Endometrial microvascular endothelial cells (primary cell): ENCODE measurements around the gene PLCH2. TPM values are rescaled to one million over a fixed set of nuclear protein-coding genes. Genes with fewer than 3 reads are reported as not detected.
"Not testable (repeated sequence)": the region's sequence is repeated elsewhere in the genome, so short reads cannot be mapped to it uniquely, and the experiment has no call there.

Source experiments
- in situ Hi-C: cut with HindIII; loops from 2 replicates; pipeline ENCODE4 v1.10.0; 2017; ENCODE audit warnings: low sequenced_read_pairs, low pct_unique_long_range_greater_than_20kb; ENCODE audit errors: inconsistent ontology term
- total RNA-seq: library from RNA; depleted of rRNA; stranded (reverse); fragments of >200 nt; gene quantifications from one replicate; pipeline ENCODE4 v1.2.3, GENCODE V29; 2015; ENCODE audit errors: inconsistent ontology term

The PLCH2 gene
- total RNA-seq, 1 donor from 2014 or later, result not detected

DNA sequence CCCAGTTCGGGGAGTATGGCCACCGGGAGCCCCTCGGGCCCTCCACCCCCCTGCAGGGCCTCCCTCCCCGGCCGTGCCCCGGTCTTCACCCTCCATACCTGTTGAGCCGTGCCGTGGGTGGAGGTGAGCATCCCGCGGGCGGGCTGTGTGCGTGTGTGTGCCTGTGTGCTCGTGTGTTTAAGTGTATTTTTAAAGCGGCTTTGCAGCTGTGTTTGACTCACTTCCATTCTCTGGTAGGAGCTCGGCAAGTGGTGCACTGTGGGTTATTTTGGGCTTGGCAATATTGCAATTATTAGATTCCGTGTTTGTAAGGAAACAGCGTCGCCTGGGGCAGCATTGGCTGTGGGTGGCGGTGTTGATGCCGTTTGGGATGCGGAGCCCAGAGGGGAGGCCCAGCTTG lies 20.3 kb upstream of the PLCH2 start:
- in situ Hi-C loops, result no loop called here

DNA sequence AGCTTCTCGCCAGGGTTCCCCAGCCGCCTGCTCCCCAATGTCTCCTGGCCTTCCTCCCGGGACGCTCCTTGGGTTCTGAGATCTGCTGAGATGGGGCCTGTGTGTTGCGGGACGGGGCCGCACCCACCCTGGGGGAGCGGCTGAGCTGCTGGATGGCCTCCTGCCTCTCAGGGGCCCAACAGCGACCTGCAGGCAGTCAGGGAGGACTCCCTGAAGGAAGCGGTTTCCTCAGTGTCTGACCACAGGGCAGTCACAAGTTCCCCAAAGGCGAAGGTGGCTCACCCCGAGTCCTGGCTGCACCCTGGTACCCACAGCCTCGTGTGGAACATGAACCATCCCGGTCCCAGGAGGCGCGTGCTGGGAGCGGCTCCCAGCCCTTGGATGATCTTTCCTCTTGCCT lies 18.6 kb upstream of the PLCH2 start:
- in situ Hi-C loops, result no loop called here

GRCh38 chr1:2458687-2459086 lies 17.4 kb upstream of the PLCH2 start:
- in situ Hi-C loops, result no loop called here

DNA sequence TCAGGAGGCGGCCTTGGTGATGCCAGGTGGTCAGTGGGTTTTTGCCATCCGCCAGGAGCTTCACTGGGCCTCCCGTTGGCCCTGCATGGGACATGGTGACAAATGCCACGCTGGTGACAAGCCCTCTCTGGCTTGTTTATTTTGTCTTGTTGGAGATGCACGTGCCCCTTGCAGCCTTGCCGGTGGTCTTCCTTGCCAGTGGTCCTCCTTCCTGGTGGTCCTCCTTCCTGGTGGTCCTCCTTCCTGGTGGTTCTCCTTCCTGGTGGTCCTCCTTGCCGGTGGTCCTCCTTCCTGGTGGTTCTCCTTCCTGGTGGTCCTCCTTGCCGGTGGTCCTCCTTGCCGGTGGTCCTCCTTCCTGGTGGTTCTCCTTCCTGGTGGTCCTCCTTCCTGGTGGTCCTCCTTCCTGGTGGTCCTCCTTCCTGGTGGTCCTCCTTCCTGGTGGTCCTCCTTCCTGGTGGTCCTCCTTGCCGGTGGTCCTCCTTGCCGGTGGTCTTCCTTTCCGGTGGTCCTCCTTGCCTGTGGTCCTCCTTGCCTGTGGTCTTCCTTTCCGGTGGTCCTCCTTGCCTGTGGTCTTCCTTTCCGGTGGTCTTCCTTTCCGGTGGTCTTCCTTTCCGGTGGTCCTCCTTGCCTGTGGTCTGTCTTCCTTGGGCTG lies 16.9 kb upstream of the PLCH2 start:
- in situ Hi-C loops, result not testable (repeated sequence)

- in situ Hi-C loops, result no loop called here
Measured at GRCh38 chr1:2459757-2460156, 16.3 kb upstream of the PLCH2 start.

DNA sequence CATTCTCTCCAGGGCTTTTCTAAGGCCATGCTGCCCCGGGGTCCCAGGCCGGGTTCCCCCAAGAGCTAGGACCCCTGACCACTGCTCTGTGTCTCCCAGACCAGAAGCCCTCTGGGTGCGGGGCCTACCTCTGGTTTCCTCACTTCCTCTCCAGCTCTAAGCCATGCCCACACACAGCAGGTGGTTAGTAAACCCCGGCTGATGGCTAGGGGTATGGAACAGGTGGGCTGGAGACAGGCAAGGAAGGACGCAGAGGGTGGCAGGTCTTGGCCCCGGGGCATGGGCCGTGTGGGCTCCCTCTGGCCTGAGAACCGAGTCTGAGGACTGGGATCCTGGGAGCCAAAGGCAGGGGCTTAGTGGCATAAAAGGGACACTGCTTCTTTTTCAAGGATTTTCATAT lies 15.9 kb upstream of the PLCH2 start:
- in situ Hi-C loops, result no loop called here

DNA sequence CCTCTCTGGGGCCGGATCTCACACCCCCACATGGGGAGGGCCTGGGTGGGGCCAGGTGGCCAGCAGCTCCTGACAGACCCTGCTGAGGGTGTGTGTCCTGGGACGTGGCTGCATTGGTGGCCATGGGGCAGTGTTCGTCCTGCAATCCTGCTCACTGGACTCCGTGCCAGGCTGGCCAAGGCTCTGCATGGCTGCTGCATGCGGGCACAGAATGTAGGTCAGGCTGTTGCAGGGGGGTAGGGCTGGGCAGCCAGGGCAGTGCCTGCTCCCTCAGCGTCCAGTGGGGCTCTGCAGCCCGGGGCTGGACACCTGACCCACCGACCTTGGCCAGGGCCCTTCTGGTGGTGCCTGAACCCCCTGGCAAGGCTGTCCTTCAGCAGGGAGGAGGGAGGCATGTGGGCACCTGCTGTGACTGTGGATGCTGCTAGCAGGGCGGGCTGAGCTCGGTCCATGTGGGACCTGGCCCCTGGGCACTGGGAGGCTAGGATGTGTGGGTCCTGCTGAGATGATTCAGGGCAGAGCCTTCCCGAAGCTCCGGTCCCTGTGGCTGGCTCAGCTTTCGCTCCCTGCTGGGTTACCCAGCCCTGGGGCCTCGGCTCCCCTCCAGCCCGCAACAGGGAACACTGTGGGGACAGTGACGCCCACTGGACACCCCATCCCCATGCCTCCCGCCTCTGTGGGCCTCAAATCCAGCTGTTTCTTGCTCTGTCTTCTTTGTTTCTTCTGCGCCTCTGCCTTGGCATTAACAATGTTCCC lies 14.9 kb upstream of the PLCH2 start:
- in situ Hi-C loops, result no loop called here

GRCh38 chr1:2462819-2463218 lies 13.3 kb upstream of the PLCH2 start:
- in situ Hi-C loops, result no loop called here

DNA sequence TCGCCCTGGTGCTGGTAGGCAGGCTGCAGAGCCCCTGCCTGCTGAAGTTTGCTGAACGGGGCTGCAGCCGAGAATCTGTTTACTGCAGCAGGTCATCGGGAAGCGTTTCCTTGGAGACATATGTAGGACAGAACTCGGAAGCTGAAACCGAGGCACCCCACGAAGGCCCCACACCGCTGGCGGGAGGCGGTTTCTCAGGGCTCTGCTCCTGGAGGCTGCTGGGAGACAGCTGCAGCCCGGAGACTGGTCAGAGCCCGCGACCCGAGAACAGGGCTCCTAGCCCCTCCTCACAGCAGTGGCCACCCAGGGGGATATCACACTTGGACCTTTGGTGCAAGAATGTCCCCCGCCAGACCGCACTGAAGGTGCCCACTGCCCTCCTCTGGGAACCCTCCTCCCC lies 12.7 kb upstream of the PLCH2 start:
- in situ Hi-C loops, result no loop called here

DNA sequence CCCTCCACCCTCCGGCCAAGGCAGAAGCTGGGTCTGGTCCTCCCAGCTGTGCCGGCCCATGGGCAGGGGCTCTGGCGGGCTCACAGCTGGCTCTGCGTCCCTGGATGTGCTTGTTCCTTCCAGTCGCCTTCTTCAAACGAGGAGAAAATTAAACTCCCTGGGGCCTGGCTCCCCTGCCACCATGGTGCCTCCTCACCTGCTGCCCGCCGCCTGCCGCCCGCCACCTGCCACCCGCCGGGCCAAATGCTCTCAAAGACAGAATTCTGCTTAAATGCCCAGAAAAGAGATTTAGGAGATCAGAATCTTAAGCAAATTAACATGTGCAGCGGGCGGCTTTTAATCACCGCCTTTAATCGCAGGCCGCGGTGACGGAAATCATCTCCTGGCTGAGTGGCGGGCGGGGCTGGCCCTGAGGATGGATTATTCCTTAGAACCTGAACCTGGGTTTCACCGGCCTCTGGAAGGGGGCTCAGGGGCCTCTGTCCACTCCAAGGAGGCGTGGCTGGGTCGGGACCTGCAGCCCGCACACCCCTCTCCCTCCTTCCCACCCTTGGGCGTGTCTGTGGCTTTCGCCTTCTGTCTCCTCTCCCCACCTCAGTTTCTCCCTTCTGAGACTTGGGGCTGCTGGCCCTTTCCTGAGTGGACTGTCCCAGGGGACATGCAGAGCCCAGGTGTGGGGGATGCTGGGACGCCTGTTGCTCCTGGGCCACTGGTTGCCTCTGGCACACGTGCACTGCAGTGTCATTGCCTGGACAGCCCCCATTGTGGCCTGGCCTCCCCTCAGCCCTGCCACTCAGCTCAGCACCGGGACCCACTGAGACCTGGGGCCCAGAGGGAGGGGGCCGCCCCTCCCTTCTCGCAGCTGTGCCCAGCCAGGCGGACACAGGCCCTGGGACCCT lies 10.5 kb upstream of the PLCH2 start:
- in situ Hi-C loops, result no loop called here

- in situ Hi-C loops, result no loop called here
Measured at GRCh38 chr1:2466270-2466665, 9.8 kb upstream of the PLCH2 start.

- in situ Hi-C loops, result no loop called here
Measured at GRCh38 chr1:2466958-2467554, 9.0 kb upstream of the PLCH2 start.

DNA sequence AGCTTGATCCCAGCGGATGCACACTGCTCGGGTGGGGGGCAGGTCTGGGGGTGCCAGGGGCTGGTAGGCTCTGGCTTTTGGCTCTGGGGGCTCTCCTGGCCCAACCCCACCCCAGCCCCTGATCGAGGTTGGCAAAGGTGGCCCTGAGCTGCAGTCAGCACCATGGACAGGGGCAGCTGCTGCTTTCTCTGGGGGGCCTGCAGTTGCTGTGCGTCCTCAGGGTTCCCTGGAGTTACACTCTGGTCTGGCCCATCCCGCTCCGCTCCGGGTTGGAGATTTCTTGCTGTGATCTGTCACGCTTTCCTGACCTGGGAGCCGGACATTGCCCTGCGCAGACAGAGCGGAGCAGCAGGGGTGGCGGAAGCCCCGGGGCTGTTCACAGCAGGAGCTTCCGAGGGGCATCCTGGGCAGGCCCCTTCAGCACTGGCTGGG lies 8.0 kb upstream of the PLCH2 start:
- in situ Hi-C loops, result no loop called here

- in situ Hi-C loops, result no loop called here
Measured at GRCh38 chr1:2468540-2468939, 7.5 kb upstream of the PLCH2 start.

DNA sequence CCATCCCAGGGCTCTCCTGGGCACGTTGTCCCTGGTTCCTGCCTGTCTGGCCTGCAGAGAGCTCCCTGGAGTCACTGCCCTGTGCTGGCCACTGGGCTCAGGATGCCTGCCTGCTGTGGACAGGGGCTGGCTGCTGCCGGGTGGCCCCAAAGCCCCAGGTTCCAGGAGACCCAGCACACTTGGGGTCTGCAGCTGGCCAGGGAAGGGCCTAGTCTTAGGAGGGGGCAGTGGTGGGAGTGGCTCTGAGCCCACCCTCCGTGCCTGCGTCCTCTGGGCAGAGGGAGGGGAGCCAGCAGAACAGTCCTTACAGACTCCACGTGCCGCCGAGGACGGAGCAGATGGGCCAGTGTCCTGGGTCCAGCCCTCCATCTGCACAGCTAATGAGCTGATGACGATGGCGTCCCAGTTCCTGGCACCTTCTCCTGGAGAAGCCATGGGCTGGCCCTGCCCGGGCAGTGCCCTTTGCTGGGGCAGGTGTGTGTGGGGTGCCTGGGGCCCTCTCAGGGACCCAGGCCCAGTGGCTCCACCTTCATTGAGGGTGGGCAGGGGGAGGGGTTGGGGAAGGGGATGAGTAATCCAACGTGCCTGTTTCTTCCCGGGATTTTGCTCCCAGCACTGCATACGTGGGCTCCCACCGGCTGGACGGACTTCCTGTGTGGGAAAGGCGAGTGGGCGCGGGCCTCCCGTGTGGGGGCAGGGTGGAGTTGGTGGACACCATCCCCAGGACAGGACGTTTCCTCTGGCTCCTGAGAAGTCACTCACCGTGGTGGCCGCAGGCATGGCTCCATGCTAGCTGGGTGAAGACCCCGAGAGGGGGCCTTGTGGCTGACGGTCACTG lies 6.8 kb upstream of the PLCH2 start:
- in situ Hi-C loops, result no loop called here

GRCh38 chr1:2470290-2471158 lies 5.6 kb upstream of the PLCH2 start:
- in situ Hi-C loops, result no loop called here

GRCh38 chr1:2471159-2471471 lies 5.0 kb upstream of the PLCH2 start:
- in situ Hi-C loops, result no loop called here

GRCh38 chr1:2471587-2472001 lies 4.5 kb upstream of the PLCH2 start:
- in situ Hi-C loops, result no loop called here
